EH (cell line): Measurements from ENCODE around the gene CCDC187.

Experiments used
- DNase-seq: peaks from one replicate; pipeline ENCODE4 v3.0.0-alpha.2; 2015; ENCODE audit warnings: low read depth

CCDC187 gene

GRCh38 chr9:136297016-136297691, 6.7 kb downstream of the CCDC187 start:
- no peak for DNase-seq

- DNase-seq = no peak
Measured at GRCh38 chr9:136296434-136297015, 7.4 kb downstream of the CCDC187 start.

- DNase-seq = no peak
Measured at GRCh38 chr9:136295542-136296433, 8.1 kb downstream of the CCDC187 start.

- no peak for DNase-seq
Measured at GRCh38 chr9:136295055-136295454, 8.8 kb downstream of the CCDC187 start.

GRCh38 chr9:136294437-136294836, 9.5 kb downstream of the CCDC187 start:
- no peak for DNase-seq

- no peak for DNase-seq
Measured at GRCh38 chr9:136293476-136294077, 10.3 kb downstream of the CCDC187 start.

- DNase-seq = no peak
Measured at GRCh38 chr9:136292591-136293448, 11.1 kb downstream of the CCDC187 start.

GRCh38 chr9:136292026-136292538, 11.8 kb downstream of the CCDC187 start:
- no peak for DNase-seq

GRCh38 chr9:136291306-136292025, 12.4 kb downstream of the CCDC187 start:
- DNase-seq = no peak

GRCh38 chr9:136290508-136291000, 13.3 kb downstream of the CCDC187 start:
- DNase-seq = no peak

GRCh38 chr9:136289651-136290507, 14.0 kb downstream of the CCDC187 start:
- no peak for DNase-seq

- DNase-seq = no peak
Measured at GRCh38 chr9:136287960-136288753, 15.7 kb downstream of the CCDC187 start.

GRCh38 chr9:136286987-136287379, 16.9 kb downstream of the CCDC187 start:
- DNase-seq = no peak

- DNase-seq = no peak
Measured at GRCh38 chr9:136286359-136286986, 17.4 kb downstream of the CCDC187 start.

GRCh38 chr9:136285501-136286358, 18.2 kb downstream of the CCDC187 start:
- DNase-seq = no peak

- DNase-seq = no peak
Measured at GRCh38 chr9:136284951-136285350, 18.9 kb downstream of the CCDC187 start.

- no peak for DNase-seq
Measured at GRCh38 chr9:136284311-136284710, 19.6 kb downstream of the CCDC187 start.
